Vagina (tissue), 2 donors: ENCODE results near the gene TCF4. TPM values are rescaled to one million over a fixed set of nuclear protein-coding genes. Genes with fewer than 3 reads are reported as not detected.

Experiments
- DNase-seq, 2 donors: peaks; one replicate each; pipeline ENCODE4 v3.0.0-alpha.2; 2017; ENCODE audit errors: extremely low spot score in 2 of 2
- H3K27ac ChIP-seq: fragments of 200-600 bp; sonication (generic); one replicate; pipeline ENCODE4 v1.5.1; 2019
- H3K27me3 ChIP-seq: fragments of 200-600 bp; sonication (generic); one replicate; pipeline ENCODE4 v1.5.1; 2019
- H3K36me3 ChIP-seq, 2 donors: fragments of 200-600 bp; sonication (generic); one replicate each; pipeline ENCODE4 v1.5.1; 2017 to 2019
- H3K4me1 ChIP-seq: fragments of 200-600 bp; sonication (generic); one replicate; pipeline ENCODE4 v1.5.1; 2019
- H3K4me3 ChIP-seq, 2 donors: fragments of 200-600 bp; sonication (generic); 1 replicate in 1 of 2; 2 replicates in 1 of 2; pipeline ENCODE4 v1.5.1; 2016 to 2019
- H3K9me3 ChIP-seq: fragments of 200-600 bp; sonication (generic); one replicate; pipeline ENCODE4 v1.5.1; 2019
- CTCF ChIP-seq, 3 experiments: fragments of 450-650 bp in 2 of 3; fragments of 200-600 bp in 1 of 3; sonication (generic) in 1 of 3; IDR thresholded peaks; one replicate each; pipeline ENCODE4 v1.5.1; 2017 to 2019; ENCODE audit warnings: antibody characterized with exemption in 3 of 3, mild to moderate bottlenecking in 2 of 3, moderate library complexity in 2 of 3
- POLR2A ChIP-seq, 2 donors: fragments of 450-650 bp; IDR thresholded peaks; one replicate each; pipeline ENCODE4 v1.6.1; 2017; ENCODE audit warnings: antibody characterized with exemption in 2 of 2, mild to moderate bottlenecking in 2 of 2, moderate library complexity in 2 of 2
- POLR2AphosphoS5 ChIP-seq, 2 donors: sonication (generic); formaldehyde crosslinking; IDR thresholded peaks; one replicate each; pipeline ENCODE4 v1.9.0; 2017; ENCODE audit warnings: antibody characterized with exemption in 2 of 2, mild to moderate bottlenecking in 2 of 2, low read depth in 1 of 2; ENCODE audit not compliant: insufficient read depth in 1 of 2
- intact Hi-C: fragments of 100-400 bp; cut with DNase I; formaldehyde crosslinking; loops from one replicate; pipeline ENCODE4 v1.15.1; 2023
- total RNA-seq: library from RNA; depleted of rRNA; stranded (reverse); fragments of >200 nt; gene quantifications from one replicate; pipeline ENCODE4 v1.2.3, GENCODE V29; 2016

Gene TCF4
- total RNA-seq, 1 donor from 2014 or later = 105 TPM

- no peaks in the 10 kb centered on the region for H3K9me3 ChIP-seq
- DNase-seq = no peak
- H3K27ac ChIP-seq = no peak overlapping the region
- H3K27me3 ChIP-seq = no peaks in the 10 kb centered on the region
- H3K4me3 ChIP-seq = no peak overlapping the region
- TF ChIP-seq POLR2A (IDR thresholded peaks at IDR 0.05) (no peak), POLR2AphosphoS5 (IDR thresholded peaks at IDR 0.05; ENCODE audit: insufficient read depth in 1 of 2, low read depth in 1 of 2) (no peak), CTCF (IDR thresholded peaks at IDR 0.05) (no peak)
- H3K36me3 ChIP-seq = peaks cover 0 to 29% of the 10 kb centered on the region in 2 donors
- intact Hi-C loops = no loop called here
- peaks cover 16% of the 10 kb centered on the region for H3K4me1 ChIP-seq
Observed at GRCh38 chr18:55275039-55275901, 312.7 kb downstream of the TCF4 start.

- DNase-seq = no peak
- H3K9me3 ChIP-seq = no peaks in the 10 kb centered on the region
- no peak for TF ChIP-seq POLR2AphosphoS5 (IDR thresholded peaks at IDR 0.05; ENCODE audit: insufficient read depth in 1 of 2, low read depth in 1 of 2)
- no peak for TF ChIP-seq POLR2A (IDR thresholded peaks at IDR 0.05)
- no peak for TF ChIP-seq CTCF (IDR thresholded peaks at IDR 0.05)
- intact Hi-C loops = no loop called here
- H3K36me3 ChIP-seq = peaks cover 0 to 33% of the 10 kb centered on the region in 2 donors
- H3K4me3 ChIP-seq = no peak overlapping the region
- H3K27ac ChIP-seq = peak overlapping the region; percentile 48
- H3K27me3 ChIP-seq = no peaks in the 10 kb centered on the region
- peaks cover 28% of the 10 kb centered on the region for H3K4me1 ChIP-seq
Observed at GRCh38 chr18:55272510-55273243, 315.3 kb downstream of the TCF4 start.

- DNase-seq = no peak
- Histone ChIP-seq H3K27me3 (no peaks in the 10 kb centered on the region), H3K27ac (no peak overlapping the region), H3K4me3 (no peak overlapping the region), H3K36me3 (peaks cover 0 to 37% of the 10 kb centered on the region in 2 donors), H3K4me1 (peaks cover 47% of the 10 kb centered on the region), H3K9me3 (no peaks in the 10 kb centered on the region)
- no peak for TF ChIP-seq CTCF (IDR thresholded peaks at IDR 0.05)
- no peak for TF ChIP-seq POLR2AphosphoS5 (IDR thresholded peaks at IDR 0.05; ENCODE audit: insufficient read depth in 1 of 2, low read depth in 1 of 2)
- no peak for TF ChIP-seq POLR2A (IDR thresholded peaks at IDR 0.05)
- intact Hi-C loops = no loop called here
Observed at GRCh38 chr18:55269622-55270021, 318.4 kb downstream of the TCF4 start.

- Histone ChIP-seq H3K27ac (peak overlapping the region; percentile 26), H3K9me3 (no peaks in the 10 kb centered on the region), H3K4me1 (peaks cover 55% of the 10 kb centered on the region), H3K36me3 (peaks cover 0 to 28% of the 10 kb centered on the region in 2 donors), H3K4me3 (no peak overlapping the region), H3K27me3 (no peaks in the 10 kb centered on the region)
- intact Hi-C loops = no loop called here
- TF ChIP-seq POLR2AphosphoS5 (IDR thresholded peaks at IDR 0.05; ENCODE audit: insufficient read depth in 1 of 2, low read depth in 1 of 2) (no peak), CTCF (IDR thresholded peaks at IDR 0.05) (no peak), POLR2A (IDR thresholded peaks at IDR 0.05) (no peak)
- no peak for DNase-seq
Observed at GRCh38 chr18:55268628-55269275, 319.2 kb downstream of the TCF4 start.
